HepG2 (cell line): ENCODE data around the gene CDK2. TPM values are rescaled to one million over a fixed set of nuclear protein-coding genes. Genes with fewer than 3 reads are reported as not detected.

ENCODE experiments used
- ATAC-seq: fragments of 200-7000 bp; cut with Tn5 transposase; 3 replicates; pipeline ENCODE4 v1.9.1; 2020; ENCODE audit warnings: mild to moderate bottlenecking, moderate library complexity
- BruUV-seq: library from RNA; stranded (reverse); fragments of 400-500 nt; replicated peaks from 2 replicates; lab custom pipeline; 2021; lab: Mats Ljungman, UMichigan
- CTCF ChIA-PET: fragments of 300-600 bp; formaldehyde crosslinking; extraction: SDS; loops from one replicate; lab custom pipeline; 2021; ENCODE audit warnings: low total read pairs, inconsistent platforms, low intra/inter-chr PET ratio; lab: Yijun Ruan, JAX
- POLR2A ChIA-PET: fragments of 350-600 bp; sonication (Branson Sonifier 250); formaldehyde crosslinking; loops from one replicate; lab custom pipeline; 2020; ENCODE audit warnings: antibody characterized with exemption, inconsistent platforms; lab: Yijun Ruan, JAX
- DNase-seq: peaks from one replicate; pipeline ENCODE4 v3.0.0-alpha.2; 2015; ENCODE audit warnings: low spot score
- FAIRE-seq: peaks from 3 replicates; lab custom pipeline; 2011; peaks lifted over from hg19 to GRCh38; lab: Jason Lieb, UNC
- H2AFZ ChIP-seq: one replicate; pipeline ENCODE4 v1.6.1; 2011; ENCODE audit warnings: low read length, inconsistent platforms
- H3K27ac ChIP-seq: fragments of 300-600 bp; 3 replicates; pipeline ENCODE4 v1.8.0; 2011; ENCODE audit warnings: mixed run types, mild to moderate bottlenecking, mixed read lengths, low read length, inconsistent platforms; ENCODE audit not compliant: insufficient read depth; ENCODE audit errors: extremely low read length
- H3K27me3 ChIP-seq, 2 experiments: fragments of 200-600 bp in 1 of 2; 2 replicates in 1 of 2; 3 replicates in 1 of 2; pipeline versions ENCODE4 v1.6.0 to v1.8.0; 2011; ENCODE audit warnings: low read length in 2 of 2, mild to moderate bottlenecking in 2 of 2, moderate library complexity in 2 of 2, inconsistent platforms in 1 of 2; ENCODE audit not compliant: insufficient read depth in 2 of 2, control insufficient read depth in 1 of 2
- H3K36me3 ChIP-seq, 2 experiments: fragments of 200-600 bp in 1 of 2; replicated peaks in 1 of 2; 2 replicates in 1 of 2; 3 replicates in 1 of 2; pipeline versions ENCODE4 v1.5.1 to v1.8.0; 2011; ENCODE audit warnings: low read length in 2 of 2, inconsistent platforms in 1 of 2; ENCODE audit not compliant: insufficient read depth in 2 of 2, control insufficient read depth in 1 of 2
- H3K4me1 ChIP-seq: 2 replicates; pipeline ENCODE4 v1.5.1; 2012; ENCODE audit warnings: low read length, inconsistent platforms; ENCODE audit not compliant: insufficient read depth
- H3K4me2 ChIP-seq: 2 replicates; pipeline ENCODE4 v1.6.0; 2011; ENCODE audit warnings: low read depth, low read length, inconsistent platforms
- H3K4me3 ChIP-seq, 3 experiments: fragments of 200-600 bp in 1 of 3; sonication (generic), shearing (Covaris generic) in 1 of 3; replicated peaks in 1 of 3; 2 replicates each; pipeline ENCODE4 v1.5.1; 2011 to 2016; ENCODE audit warnings: low read length in 3 of 3, inconsistent platforms in 2 of 3, low read depth in 2 of 3, mild to moderate bottlenecking in 2 of 3, control low read depth in 1 of 3, mixed read lengths in 1 of 3; ENCODE audit not compliant: insufficient read depth in 1 of 3
- H3K79me2 ChIP-seq: one replicate; pipeline ENCODE4 v1.6.1; 2011; ENCODE audit warnings: low read length, inconsistent platforms; ENCODE audit not compliant: insufficient read depth
- H3K9ac ChIP-seq: 2 replicates; pipeline ENCODE4 v1.6.0; 2011; ENCODE audit warnings: mild to moderate bottlenecking, low read depth, low read length, inconsistent platforms; ENCODE audit not compliant: insufficient read depth
- H3K9me3 ChIP-seq: 2 replicates; pipeline ENCODE4 v1.5.1; 2012; ENCODE audit warnings: mild to moderate bottlenecking, low read length
- H4K20me1 ChIP-seq: 2 replicates; pipeline ENCODE4 v1.6.0; 2011; ENCODE audit warnings: inconsistent platforms, mild to moderate bottlenecking, low read length, moderate library complexity; ENCODE audit not compliant: insufficient read depth
- ATRX ChIP-seq: sonication (generic); formaldehyde crosslinking; IDR thresholded peaks from 2 replicates; pipeline ENCODE4 v1.4.0; 2020; ENCODE audit warnings: missing genetic modification reagents, borderline replicate concordance
- HDAC1 ChIP-seq: sonication (generic); formaldehyde crosslinking; IDR thresholded peaks from 2 replicates; pipeline ENCODE4 v1.5.1; 2020; ENCODE audit warnings: mild to moderate bottlenecking, missing genetic modification reagents
- IKZF5 ChIP-seq: IDR thresholded peaks from 2 replicates; pipeline ENCODE4 v1.6.1; 2018; ENCODE audit warnings: missing genetic modification reagents, mild to moderate bottlenecking, missing compliant biosample characterization
- NR3C1 ChIP-seq: sonication (generic); formaldehyde crosslinking; IDR thresholded peaks from 2 replicates; pipeline ENCODE4 v1.4.0; 2020; ENCODE audit warnings: missing genetic modification reagents
- SMYD3 ChIP-seq: sonication (generic); formaldehyde crosslinking; IDR thresholded peaks from 2 replicates; pipeline ENCODE4 v1.8.1; 2023; ENCODE audit warnings: mild to moderate bottlenecking, missing genetic modification reagents
- TBL1XR1 ChIP-seq: fragments of 150-350 bp; IDR thresholded peaks from 2 replicates; pipeline ENCODE4 v1.6.1; 2014; ENCODE audit warnings: borderline replicate concordance, low read length; ENCODE audit not compliant: partially characterized antibody
- THAP11 ChIP-seq: IDR thresholded peaks from 2 replicates; pipeline ENCODE4 v1.6.1; 2016; ENCODE audit warnings: missing biosample characterization, missing genetic modification reagents
- ZNF17 ChIP-seq: sonication (generic); formaldehyde crosslinking; IDR thresholded peaks from 2 replicates; pipeline ENCODE4 v1.5.0; 2020; ENCODE audit warnings: mild to moderate bottlenecking, missing genetic modification reagents
- ZNF878 ChIP-seq: sonication (generic); formaldehyde crosslinking; IDR thresholded peaks from 2 replicates; pipeline ENCODE4 v1.8.1; 2023; ENCODE audit warnings: mild to moderate bottlenecking, missing genetic modification reagents, moderate library complexity
- WGBS: methylation state at CpG from one replicate; pipeline ENCODE4 v1.1.6; 2017; ENCODE audit warnings: low lambda C conversion rate; 5-methylcytosine and 5-hydroxymethylcytosine counted together
- in situ Hi-C: cut with HindIII; loops from 2 replicates; pipeline ENCODE4 v1.10.0; 2017; ENCODE audit warnings: low pct_unique_long_range_greater_than_20kb; ENCODE audit not compliant: extremely low pct_ligation_motif_present
- intact Hi-C: fragments of 100-400 bp; cut with micrococcal nuclease; formaldehyde crosslinking; loops from one replicate; pipeline ENCODE4 v1.10.0; 2022; ENCODE audit not compliant: unreplicated experiment
- polyA plus RNA-seq, 8 experiments: library from polyadenylated mRNA; depleted of rRNA in 3 of 8; stranded (reverse) in 7 of 8; unstranded in 1 of 8; fragments of >200 nt; fragmentation: Illumina TruSeq in 4 of 8; extraction: Trizol in 4 of 8; gene quantifications; 2 replicates each; pipeline versions ENCODE4 v1.2.1 to v1.2.3, GENCODE V29; 2011 to 2016; ENCODE audit warnings: low read depth in 4 of 8, missing spikeins in 1 of 8, mixed read lengths in 1 of 8; ENCODE audit not compliant: insufficient read depth in 1 of 8
- total RNA-seq, 5 experiments: library from RNA; depleted of rRNA; stranded (reverse); fragments of >200 nt; fragmentation: Illumina TruSeq; extraction: Trizol; gene quantifications; 2 replicates each; pipeline ENCODE4 v1.2.3, GENCODE V29; 2016; ENCODE audit warnings: low read depth in 1 of 5

The CDK2 gene
- total and polyA plus RNA-seq, 2 of the 13 experiments (the other 11 are each of a cell fraction or from before 2014, with no cell fraction given), result 47.5 to 52.6 TPM

- Histone ChIP-seq H4K20me1 (no peaks in the 10 kb centered on the region), H3K27me3 (no peaks in the 10 kb centered on the region), H3K36me3 (peaks cover 2 to 20% of the 10 kb centered on the region in 2 experiments), H3K4me1 (peaks cover 44% of the 10 kb centered on the region), H3K79me2 (peaks cover 16% of the 10 kb centered on the region), H3K9ac (no peak overlapping the region), H2AFZ (no peak overlapping the region), H3K4me2 (no peak overlapping the region), H3K4me3 (no peak overlapping the region), H3K27ac (no peak overlapping the region), H3K9me3 (no peaks in the 10 kb centered on the region)
- 100% methylated on average over 4 of the region's 4 CpGs for WGBS
- in situ Hi-C loops, result no loop called here
- ChIA-PET POLR2A (interaction anchor here (1.8 kb wide), 1 partner anchor 28 kb away, joined by 4 read pairs; the partner anchor contains the start of gene SUOX), CTCF (no interaction called here)
- ATAC-seq (no peak), FAIRE-seq (no peak), DNase-seq (no peak)
- TF ChIP-seq ZNF17 (CRISPR knock-in tag) (no peak), TBL1XR1 (no peak), IKZF5 (CRISPR knock-in tag) (no peak), SMYD3 (CRISPR knock-in tag) (no peak), HDAC1 (CRISPR knock-in tag) (no peak), ATRX (CRISPR knock-in tag) (no peak), THAP11 (CRISPR knock-in tag) (no peak)
- no TSS peak for BruUV-seq
- intact Hi-C loops, result no loop called here
These were observed 2.7 kb downstream of the CDK2 start for GRCh38 chr12:55969356-55969755.

GRCh38 chr12:55970775-55971174, 4.1 kb downstream of the CDK2 start:
- no peak overlapping the region for H3K4me3 ChIP-seq
- CTCF ChIA-PET, result no interaction called here
- no peaks in the 10 kb centered on the region for H3K9me3 ChIP-seq
- no peak for FAIRE-seq
- no peak for TF ChIP-seq ZNF878 (CRISPR knock-in tag)
- TF ChIP-seq NR3C1 (CRISPR knock-in tag), result no peak
- H3K36me3 ChIP-seq, result peaks cover 2 to 20% of the 10 kb centered on the region in 2 experiments
- no peak overlapping the region for H2AFZ ChIP-seq
- no peak for DNase-seq
- H3K4me1 ChIP-seq, result peaks cover 49% of the 10 kb centered on the region
- in situ Hi-C loops (loop anchor here (10.0 kb wide), 1 partner anchor 64 kb away; no protein-coding TSS in a partner anchor), intact Hi-C loops (no loop called here)
- no peak overlapping the region for H3K4me2 ChIP-seq
- peaks cover 28% of the 10 kb centered on the region for H3K79me2 ChIP-seq
- no TSS peak for BruUV-seq
- no peaks in the 10 kb centered on the region for H4K20me1 ChIP-seq
- no peak for ATAC-seq
- WGBS, result 95% methylated on average over 7 of the region's 7 CpGs
- no peak overlapping the region for H3K27ac ChIP-seq
- POLR2A ChIA-PET, result no interaction called here
- H3K27me3 ChIP-seq, result no peaks in the 10 kb centered on the region
- no peak overlapping the region for H3K9ac ChIP-seq
